Left ventricle myocardium inferior (tissue), 1 donor: ENCODE measurements around the gene B3GALT6. TPM values are rescaled to one million over a fixed set of nuclear protein-coding genes. Genes with fewer than 3 reads are reported as not detected.

ENCODE experiments used
- DNase-seq: peaks from one replicate; pipeline ENCODE4 v3.0.0-alpha.2; 2020
- H3K27ac ChIP-seq: fragments of 200-600 bp; replicated peaks from 2 replicates; pipeline ENCODE4 v1.8.0; 2021
- H3K27me3 ChIP-seq: fragments of 200-600 bp; 2 replicates; pipeline ENCODE4 v1.8.0; 2021; ENCODE audit warnings: low read depth
- H3K36me3 ChIP-seq: fragments of 200-600 bp; 2 replicates; pipeline ENCODE4 v1.8.0; 2021
- H3K4me1 ChIP-seq: fragments of 200-600 bp; 2 replicates; pipeline ENCODE4 v1.8.0; 2021
- H3K4me3 ChIP-seq: fragments of 200-600 bp; 2 replicates; pipeline ENCODE4 v1.8.0; 2021; ENCODE audit warnings: mild to moderate bottlenecking, moderate library complexity
- H3K9me3 ChIP-seq: fragments of 200-600 bp; replicated peaks from 2 replicates; pipeline ENCODE4 v1.8.0; 2021
- CTCF ChIP-seq: fragments of 200-600 bp; IDR thresholded peaks from 2 replicates; pipeline ENCODE4 v1.8.0; 2021; ENCODE audit warnings: antibody characterized with exemption, mild to moderate bottlenecking, borderline replicate concordance
- intact Hi-C: fragments of 100-400 bp; cut with micrococcal nuclease; formaldehyde crosslinking; loops from one replicate; pipeline ENCODE4 v1.11.0; 2022
- total RNA-seq: library from RNA; stranded (reverse); fragmentation: NEBNext Ultra II Directional; extraction: Animal tissue kit (Norgen Biotek cat#: 25700); gene quantifications from one replicate; pipeline ENCODE4 v1.2.1, GENCODE V29; 2021
- donor health status: DM: no; HTN: yes; CAD: no; lungs with severe emphysema.

B3GALT6 gene
- total RNA-seq, 1 donor from 2014 or later = 7.9 TPM

GRCh38 chr1:1242461-1243265 lies 10.6 kb downstream of the B3GALT6 start:
- peaks cover 91% of the 10 kb centered on the region for H3K27me3 ChIP-seq
- H3K4me3 ChIP-seq = no peak overlapping the region
- H3K27ac ChIP-seq = no peak overlapping the region
- H3K4me1 ChIP-seq = peaks cover 19% of the 10 kb centered on the region
- no peaks in the 10 kb centered on the region for H3K9me3 ChIP-seq
- DNase-seq = no peak
- no peaks in the 10 kb centered on the region for H3K36me3 ChIP-seq
- no peak for TF ChIP-seq CTCF
- intact Hi-C loops = no loop called here

- H3K27me3 ChIP-seq = peaks cover 87% of the 10 kb centered on the region
These were observed 11.2 kb downstream of the B3GALT6 start for GRCh38 chr1:1243266-1243660.

GRCh38 chr1:1243807-1244191 lies 11.8 kb downstream of the B3GALT6 start:
- Histone ChIP-seq H3K27ac (peak overlapping the region; percentile 30), H3K4me3 (peak overlapping the region; percentile 55), H3K36me3 (no peaks in the 10 kb centered on the region), H3K9me3 (no peaks in the 10 kb centered on the region), H3K4me1 (peaks cover 8% of the 10 kb centered on the region), H3K27me3 (peaks cover 82% of the 10 kb centered on the region)
- intact Hi-C loops = no loop called here
- TF ChIP-seq CTCF = no peak
- no peak for DNase-seq

More at GRCh38 chr1:1243266-1243660, 11.2 kb downstream of the B3GALT6 start:
- no peak for DNase-seq
- peak overlapping the region; percentile 55 for H3K4me3 ChIP-seq
- H3K36me3 ChIP-seq = no peaks in the 10 kb centered on the region
- H3K27ac ChIP-seq = no peak overlapping the region
- intact Hi-C loops = no loop called here
- no peaks in the 10 kb centered on the region for H3K9me3 ChIP-seq
- H3K4me1 ChIP-seq = peaks cover 13% of the 10 kb centered on the region
- TF ChIP-seq CTCF = no peak

GRCh38 chr1:1244192-1244811 lies 12.3 kb downstream of the B3GALT6 start:
- peaks cover 77% of the 10 kb centered on the region for H3K27me3 ChIP-seq
- no peak for TF ChIP-seq CTCF
- H3K9me3 ChIP-seq = no peaks in the 10 kb centered on the region
- H3K27ac ChIP-seq = peak overlapping the region; percentile 30
- no peak for DNase-seq
- H3K4me1 ChIP-seq = peaks cover 8% of the 10 kb centered on the region
- H3K4me3 ChIP-seq = peak overlapping the region; percentile 55
- intact Hi-C loops = no loop called here
- no peaks in the 10 kb centered on the region for H3K36me3 ChIP-seq

- H3K4me3 ChIP-seq = no peak overlapping the region
- H3K27ac ChIP-seq = no peak overlapping the region
- peaks cover 8% of the 10 kb centered on the region for H3K4me1 ChIP-seq
- H3K36me3 ChIP-seq = no peaks in the 10 kb centered on the region
- TF ChIP-seq CTCF = no peak
- H3K9me3 ChIP-seq = no peaks in the 10 kb centered on the region
- H3K27me3 ChIP-seq = peaks cover 67% of the 10 kb centered on the region
- no peak for DNase-seq
- intact Hi-C loops = no loop called here
These were observed 13.3 kb downstream of the B3GALT6 start for GRCh38 chr1:1245178-1245816.
